Tibial nerve (tissue), 4 donors: ENCODE results near the gene CXCR4. TPM values are rescaled to one million over a fixed set of nuclear protein-coding genes. Genes with fewer than 3 reads are reported as not detected.

Source experiments
- DNase-seq, 2 donors: peaks; one replicate each; pipeline ENCODE4 v3.0.0-alpha.2; 2019; ENCODE audit warnings: low spot score in 2 of 2
- H3K27ac ChIP-seq, 4 donors: fragments of 200-600 bp; sonication (generic) in 3 of 4; one replicate each; pipeline ENCODE4 v1.5.1; 2017 to 2019; ENCODE audit warnings: mild to moderate bottlenecking in 1 of 4
- H3K27me3 ChIP-seq, 2 donors: fragments of 200-600 bp; sonication (generic) in 1 of 2; one replicate each; pipeline versions ENCODE4 v1.5.1 to v1.6.0; 2017 to 2019
- H3K36me3 ChIP-seq, 3 donors: fragments of 200-600 bp; sonication (generic); one replicate each; pipeline ENCODE4 v1.5.1; 2018 to 2019
- H3K4me1 ChIP-seq, 4 donors: fragments of 200-600 bp; sonication (generic) in 3 of 4; one replicate each; pipeline ENCODE4 v1.5.1; 2017 to 2019
- H3K4me3 ChIP-seq, 4 donors: fragments of 200-600 bp; sonication (generic) in 3 of 4; one replicate each; pipeline ENCODE4 v1.5.1; 2017 to 2019; ENCODE audit warnings: mild to moderate bottlenecking in 1 of 4, moderate library complexity in 1 of 4
- H3K9me3 ChIP-seq, 4 donors: fragments of 200-600 bp; sonication (generic) in 3 of 4; one replicate each; pipeline ENCODE4 v1.5.1; 2017 to 2019
- CTCF ChIP-seq, 5 experiments: fragments of 200-600 bp in 3 of 5; fragments of 450-650 bp in 2 of 5; sonication (generic) in 3 of 5; IDR thresholded peaks; one replicate each; pipeline ENCODE4 v1.5.1; 2016 to 2019; ENCODE audit warnings: antibody characterized with exemption in 5 of 5, mild to moderate bottlenecking in 3 of 5, moderate library complexity in 2 of 5
- EP300 ChIP-seq, 2 donors: sonication (generic); formaldehyde crosslinking; IDR thresholded peaks; one replicate each; pipeline ENCODE4 v1.6.1; 2017; ENCODE audit warnings: antibody characterized with exemption in 2 of 2, mild to moderate bottlenecking in 1 of 2
- POLR2A ChIP-seq, 2 donors: fragments of 450-650 bp; IDR thresholded peaks; one replicate each; pipeline ENCODE4 v1.6.1; 2017; ENCODE audit warnings: antibody characterized with exemption in 2 of 2, mild to moderate bottlenecking in 2 of 2, moderate library complexity in 2 of 2
- WGBS, 2 donors: methylation state at CpG; one replicate each; pipeline ENCODE4 v1.1.5; 2018; 5-methylcytosine and 5-hydroxymethylcytosine counted together
- total RNA-seq, 4 donors: library from RNA; depleted of rRNA; stranded (reverse); fragments of >200 nt; gene quantifications; one replicate each; pipeline ENCODE4 v1.1.0, GENCODE V29; 2016

The CXCR4 gene
- total RNA-seq, 4 donors from 2014 or later = 21.3 to 38.5 (median 31.9) TPM

- H3K27me3 ChIP-seq = peaks cover 0 to 39% of the 10 kb centered on the region in 2 donors
- no peaks in the 10 kb centered on the region for H3K9me3 ChIP-seq
- peak overlapping the region; percentile 29 to 85 (median 72) for H3K27ac ChIP-seq
- H3K36me3 ChIP-seq = no peaks in the 10 kb centered on the region
- peak in 1 of 2 donors; percentile 61 for DNase-seq
- peak in 1 of 2 donors; percentile 19 for TF ChIP-seq POLR2A (IDR thresholded peaks at IDR 0.05)
- TF ChIP-seq CTCF (IDR thresholded peaks at IDR 0.05) = no peak
- peak in 1 of 2 donors; percentile 27 for TF ChIP-seq EP300 (IDR thresholded peaks at IDR 0.05)
- peaks cover 0 to 46% (median 5%) of the 10 kb centered on the region in 4 donors for H3K4me1 ChIP-seq
- peak overlapping the region; percentile 30 to 58 (median 50) for H3K4me3 ChIP-seq
- 2% methylated on average over 30 of the region's 30 CpGs for WGBS, 2 donors
Observed at GRCh38 chr2:136116151-136116812, 1.7 kb downstream of the CXCR4 start.

DNA sequence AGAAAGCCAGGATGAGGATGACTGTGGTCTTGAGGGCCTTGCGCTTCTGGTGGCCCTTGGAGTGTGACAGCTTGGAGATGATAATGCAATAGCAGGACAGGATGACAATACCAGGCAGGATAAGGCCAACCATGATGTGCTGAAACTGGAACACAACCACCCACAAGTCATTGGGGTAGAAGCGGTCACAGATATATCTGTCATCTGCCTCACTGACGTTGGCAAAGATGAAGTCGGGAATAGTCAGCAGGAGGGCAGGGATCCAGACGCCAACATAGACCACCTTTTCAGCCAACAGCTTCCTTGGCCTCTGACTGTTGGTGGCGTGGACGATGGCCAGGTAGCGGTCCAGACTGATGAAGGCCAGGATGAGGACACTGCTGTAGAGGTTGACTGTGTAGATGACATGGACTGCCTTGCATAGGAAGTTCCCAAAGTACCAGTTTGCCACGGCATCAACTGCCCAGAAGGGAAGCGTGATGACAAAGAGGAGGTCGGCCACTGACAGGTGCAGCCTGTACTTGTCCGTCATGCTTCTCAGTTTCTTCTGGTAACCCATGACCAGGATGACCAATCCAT, 2.7 kb downstream of the CXCR4 start:
- Histone ChIP-seq H3K9me3 (no peaks in the 10 kb centered on the region), H3K27ac (peak overlapping the region in 2 of 4 donors; percentile 78 to 85), H3K36me3 (no peaks in the 10 kb centered on the region), H3K4me1 (peaks cover 0 to 46% (median 5%) of the 10 kb centered on the region in 4 donors), H3K27me3 (peaks cover 0 to 32% of the 10 kb centered on the region in 2 donors), H3K4me3 (peak overlapping the region in 1 of 4 donors; percentile 55)
- 94 to 95% methylated on average over 12 of the region's 12 CpGs for WGBS, 2 donors
- TF ChIP-seq CTCF (IDR thresholded peaks at IDR 0.05) = no peak
- TF ChIP-seq EP300 (IDR thresholded peaks at IDR 0.05) = peak in 1 of 2 donors; percentile 7
- no peak for DNase-seq

DNA sequence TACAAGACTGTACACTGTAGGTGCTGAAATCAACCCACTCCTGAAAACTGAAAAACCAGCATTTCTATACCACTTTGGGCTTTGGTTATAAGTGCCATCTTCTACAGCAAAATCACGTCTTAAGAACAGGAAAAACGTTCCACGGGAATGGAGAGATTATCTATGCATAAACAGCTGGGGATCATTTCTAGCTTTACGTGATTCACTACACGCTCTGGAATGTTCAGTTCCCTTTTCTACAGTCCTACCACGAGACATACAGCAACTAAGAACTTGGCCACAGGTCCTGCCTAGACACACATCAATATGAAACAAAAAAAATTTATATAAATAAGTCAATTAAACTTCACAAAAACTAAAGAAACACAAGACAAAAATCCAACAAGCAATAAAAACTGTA, 3.6 kb downstream of the CXCR4 start:
- TF ChIP-seq POLR2A (IDR thresholded peaks at IDR 0.05) (no peak), CTCF (IDR thresholded peaks at IDR 0.05) (no peak), EP300 (IDR thresholded peaks at IDR 0.05) (no peak)
- H3K4me1 ChIP-seq = peaks cover 0 to 39% (median 4%) of the 10 kb centered on the region in 4 donors
- peaks cover 0 to 25% of the 10 kb centered on the region in 2 donors for H3K27me3 ChIP-seq
- 71 to 74% methylated on average over 6 of the region's 6 CpGs for WGBS, 2 donors
- H3K4me3 ChIP-seq = no peak overlapping the region
- H3K9me3 ChIP-seq = no peaks in the 10 kb centered on the region
- H3K36me3 ChIP-seq = no peaks in the 10 kb centered on the region
- DNase-seq = no peak
- H3K27ac ChIP-seq = peak overlapping the region in 1 of 4 donors; percentile 85

- Histone ChIP-seq H3K36me3 (no peaks in the 10 kb centered on the region), H3K27me3 (peaks cover 0 to 18% of the 10 kb centered on the region in 2 donors), H3K4me1 (peaks cover 0 to 33% (median 3%) of the 10 kb centered on the region in 4 donors), H3K9me3 (no peaks in the 10 kb centered on the region), H3K27ac (no peak overlapping the region), H3K4me3 (no peak overlapping the region)
- no peak for TF ChIP-seq CTCF (IDR thresholded peaks at IDR 0.05)
- peak in 1 of 2 donors; percentile 48 for TF ChIP-seq EP300 (IDR thresholded peaks at IDR 0.05)
- TF ChIP-seq POLR2A (IDR thresholded peaks at IDR 0.05) = no peak
- 80 to 81% methylated on average over 6 of the region's 6 CpGs for WGBS, 2 donors
- no peak for DNase-seq
Observed at GRCh38 chr2:136113209-136113971, 4.6 kb downstream of the CXCR4 start.
